DND-41 (cell line): ENCODE results near the gene ESYT2.

Source experiments
- ATAC-seq: fragments of 200-7000 bp; cut with Tn5 transposase; 3 replicates; pipeline ENCODE4 v1.9.1; 2021; ENCODE audit warnings: low read depth; ENCODE audit not compliant: insufficient read depth
- DNase-seq: peaks from one replicate; pipeline ENCODE4 v3.0.0-alpha.2; 2020
- H2AFZ ChIP-seq: 2 replicates; pipeline ENCODE4 v1.6.0; 2012; ENCODE audit warnings: low read depth, low read length
- H3K27ac ChIP-seq: 2 replicates; pipeline ENCODE4 v1.5.1; 2012; ENCODE audit warnings: low read length, inconsistent platforms
- H3K27me3 ChIP-seq: fragments of 200-600 bp; sonication (generic); 2 replicates; pipeline ENCODE4 v1.6.0; 2012; ENCODE audit warnings: low read length, mild to moderate bottlenecking, inconsistent platforms; ENCODE audit not compliant: insufficient read depth, poor library complexity
- H3K36me3 ChIP-seq: 2 replicates; pipeline ENCODE4 v1.5.1; 2012; ENCODE audit warnings: low read length, inconsistent platforms; ENCODE audit not compliant: insufficient read depth
- H3K4me1 ChIP-seq: 2 replicates; pipeline ENCODE4 v1.5.1; 2012; ENCODE audit warnings: mild to moderate bottlenecking, low read length; ENCODE audit not compliant: insufficient read depth
- H3K4me2 ChIP-seq: 2 replicates; pipeline ENCODE4 v1.6.0; 2012; ENCODE audit warnings: mild to moderate bottlenecking, moderate library complexity, low read length, inconsistent platforms; ENCODE audit not compliant: insufficient read depth
- H3K4me3 ChIP-seq, 2 experiments: fragments of 200-600 bp in 1 of 2; shearing (Covaris generic) in 1 of 2; 2 replicates each; pipeline ENCODE4 v1.5.1; 2012 to 2016; ENCODE audit warnings: inconsistent platforms in 2 of 2, low read length in 2 of 2, mild to moderate bottlenecking in 2 of 2, low read depth in 1 of 2, moderate library complexity in 1 of 2
- H3K79me2 ChIP-seq: 2 replicates; pipeline ENCODE4 v1.6.0; 2012; ENCODE audit warnings: low read length, inconsistent platforms; ENCODE audit not compliant: insufficient read depth
- H3K9ac ChIP-seq: 2 replicates; pipeline ENCODE4 v1.6.0; 2012; ENCODE audit warnings: low read depth, mild to moderate bottlenecking, inconsistent platforms, low read length, moderate library complexity
- H3K9me3 ChIP-seq: 2 replicates; pipeline ENCODE4 v1.5.1; 2012; ENCODE audit warnings: low read length, moderate library complexity, mild to moderate bottlenecking, inconsistent platforms; ENCODE audit not compliant: insufficient read depth, severe bottlenecking
- H4K20me1 ChIP-seq: 2 replicates; pipeline ENCODE4 v1.6.0; 2012; ENCODE audit warnings: low read length; ENCODE audit not compliant: insufficient read depth
- EZH2 ChIP-seq: IDR thresholded peaks from 3 replicates; pipeline ENCODE4 v1.6.1; 2012; ENCODE audit warnings: borderline replicate concordance, low read depth, mild to moderate bottlenecking, moderate library complexity, low read length, inconsistent platforms; ENCODE audit not compliant: severe bottlenecking
- TF ChIP-seq, protein P1 (sequence below): IDR thresholded peaks from 2 replicates; pipeline ENCODE4 v1.5.1; 2012; ENCODE audit warnings: borderline replicate concordance, low read length, moderate library complexity, mild to moderate bottlenecking; ENCODE audit not compliant: poor library complexity, severe bottlenecking; ENCODE audit errors: extremely low read depth

ESYT2 gene

DNA sequence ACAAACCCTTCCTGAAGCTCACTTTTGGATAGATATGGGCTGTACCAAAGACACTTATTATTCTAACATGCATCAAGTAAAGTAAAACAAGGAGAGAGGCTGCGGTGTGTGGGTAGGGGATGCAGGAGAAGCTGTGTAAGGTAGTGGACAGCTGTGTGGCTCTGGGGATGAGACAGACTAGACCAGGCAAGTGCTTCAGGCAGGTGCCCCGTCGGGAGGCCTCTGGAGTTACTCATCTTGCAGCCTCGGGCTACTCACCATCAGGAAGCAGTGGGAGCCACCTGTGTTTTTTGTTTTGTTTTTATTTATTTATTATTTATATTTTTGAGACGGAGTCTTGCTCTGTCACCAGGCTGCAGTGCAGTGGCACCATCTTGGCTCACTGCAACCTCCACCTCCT, 75.4 kb downstream of the ESYT2 start:
- Histone ChIP-seq H3K79me2 (no peaks in the 10 kb centered on the region), H2AFZ (no peak overlapping the region), H3K27me3 (no peaks in the 10 kb centered on the region), H3K4me2 (no peak overlapping the region), H3K27ac (no peak overlapping the region), H3K4me3 (no peak overlapping the region), H3K4me1 (no peaks in the 10 kb centered on the region), H3K36me3 (peaks cover 85% of the 10 kb centered on the region), H3K9me3 (no peaks in the 10 kb centered on the region), H3K9ac (no peak overlapping the region), H4K20me1 (no peaks in the 10 kb centered on the region)
- DNase-seq (no peak), ATAC-seq (no peak)
- TF ChIP-seq EZH2, result no peak
- TF ChIP-seq, protein P1, sequence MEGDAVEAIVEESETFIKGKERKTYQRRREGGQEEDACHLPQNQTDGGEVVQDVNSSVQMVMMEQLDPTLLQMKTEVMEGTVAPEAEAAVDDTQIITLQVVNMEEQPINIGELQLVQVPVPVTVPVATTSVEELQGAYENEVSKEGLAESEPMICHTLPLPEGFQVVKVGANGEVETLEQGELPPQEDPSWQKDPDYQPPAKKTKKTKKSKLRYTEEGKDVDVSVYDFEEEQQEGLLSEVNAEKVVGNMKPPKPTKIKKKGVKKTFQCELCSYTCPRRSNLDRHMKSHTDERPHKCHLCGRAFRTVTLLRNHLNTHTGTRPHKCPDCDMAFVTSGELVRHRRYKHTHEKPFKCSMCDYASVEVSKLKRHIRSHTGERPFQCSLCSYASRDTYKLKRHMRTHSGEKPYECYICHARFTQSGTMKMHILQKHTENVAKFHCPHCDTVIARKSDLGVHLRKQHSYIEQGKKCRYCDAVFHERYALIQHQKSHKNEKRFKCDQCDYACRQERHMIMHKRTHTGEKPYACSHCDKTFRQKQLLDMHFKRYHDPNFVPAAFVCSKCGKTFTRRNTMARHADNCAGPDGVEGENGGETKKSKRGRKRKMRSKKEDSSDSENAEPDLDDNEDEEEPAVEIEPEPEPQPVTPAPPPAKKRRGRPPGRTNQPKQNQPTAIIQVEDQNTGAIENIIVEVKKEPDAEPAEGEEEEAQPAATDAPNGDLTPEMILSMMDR, result no peak

DNA sequence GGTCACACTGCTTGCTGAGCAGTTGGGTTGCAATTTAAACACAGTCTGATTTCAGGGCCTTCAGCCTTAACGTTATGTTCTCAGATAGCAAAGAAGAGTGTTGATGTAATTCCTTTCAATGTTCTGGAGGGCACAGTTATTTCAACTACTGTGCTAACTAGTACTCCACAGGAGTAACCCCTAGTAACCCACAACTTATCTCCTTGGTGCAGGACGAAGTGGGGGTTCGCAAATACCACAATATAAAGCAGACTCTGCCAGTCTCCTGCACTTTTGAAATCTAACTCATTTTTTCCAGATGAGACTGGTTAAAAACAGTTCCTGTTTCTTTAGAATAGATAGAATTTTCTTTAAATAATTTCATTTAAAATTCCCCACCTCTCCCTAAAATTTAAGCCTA, 77.6 kb downstream of the ESYT2 start:
- no peak overlapping the region for H3K27ac ChIP-seq
- H3K9ac ChIP-seq, result no peak overlapping the region
- peaks cover 86% of the 10 kb centered on the region for H3K36me3 ChIP-seq
- H3K9me3 ChIP-seq, result no peaks in the 10 kb centered on the region
- ATAC-seq (no peak), DNase-seq (no peak)
- no peaks in the 10 kb centered on the region for H4K20me1 ChIP-seq
- no peak for TF ChIP-seq EZH2
- no peak overlapping the region for H3K4me3 ChIP-seq
- no peak overlapping the region for H3K4me2 ChIP-seq
- no peaks in the 10 kb centered on the region for H3K27me3 ChIP-seq
- H3K4me1 ChIP-seq, result no peaks in the 10 kb centered on the region
- no peaks in the 10 kb centered on the region for H3K79me2 ChIP-seq
- H2AFZ ChIP-seq, result no peak overlapping the region

DNA sequence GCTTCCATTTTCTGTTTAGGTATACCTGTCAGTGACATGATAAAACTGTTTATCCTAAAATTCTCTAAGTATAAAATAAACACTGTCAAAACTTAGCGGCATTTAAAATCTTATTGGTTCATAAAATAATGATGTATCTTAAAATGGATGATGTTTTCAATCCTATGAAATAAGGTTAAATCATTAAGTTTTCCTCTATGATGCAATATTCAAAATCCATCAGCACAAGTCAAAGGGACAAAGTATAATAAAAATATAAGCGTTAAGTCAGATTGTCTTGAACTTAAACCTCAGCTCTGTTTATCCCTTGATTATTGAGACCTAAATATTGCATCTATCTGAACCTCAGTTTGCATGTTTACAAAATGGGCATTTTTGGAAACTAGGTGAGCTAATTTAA, 78.1 kb downstream of the ESYT2 start:
- Histone ChIP-seq H4K20me1 (no peaks in the 10 kb centered on the region), H2AFZ (no peak overlapping the region), H3K4me1 (no peaks in the 10 kb centered on the region)

DNA sequence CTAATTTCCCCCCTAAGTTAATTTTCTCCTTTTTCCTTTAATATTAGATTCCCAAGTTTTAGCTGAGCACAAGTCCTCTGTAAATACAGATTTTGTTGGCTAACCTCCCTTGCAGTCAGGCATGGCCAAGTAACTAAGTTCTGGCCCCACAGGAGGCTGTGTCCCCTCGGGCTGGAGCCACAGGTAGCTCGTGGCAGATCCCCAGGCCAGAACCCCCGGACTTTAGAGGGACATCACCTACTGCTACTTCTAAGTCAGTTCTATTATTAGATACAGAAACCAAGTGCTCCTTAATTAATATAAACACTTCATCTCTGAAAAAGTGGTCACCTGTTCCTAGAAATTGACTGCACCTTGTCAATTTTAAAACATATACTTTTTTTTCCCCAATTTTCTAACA, 78.6 kb downstream of the ESYT2 start:
- DNase-seq (no peak), ATAC-seq (no peak)
- no peaks in the 10 kb centered on the region for H4K20me1 ChIP-seq
- H3K9ac ChIP-seq, result no peak overlapping the region
- H3K4me1 ChIP-seq, result no peaks in the 10 kb centered on the region
- H3K79me2 ChIP-seq, result no peaks in the 10 kb centered on the region
- no peak overlapping the region for H2AFZ ChIP-seq
- no peaks in the 10 kb centered on the region for H3K27me3 ChIP-seq
- H3K9me3 ChIP-seq, result no peaks in the 10 kb centered on the region
- TF ChIP-seq, protein P1, result no peak
- no peak for TF ChIP-seq EZH2
- no peak overlapping the region for H3K4me2 ChIP-seq
- H3K36me3 ChIP-seq, result peaks cover 88% of the 10 kb centered on the region
- no peak overlapping the region for H3K27ac ChIP-seq
- no peak overlapping the region for H3K4me3 ChIP-seq

More for the DNA sequence above, 78.1 kb downstream of the ESYT2 start:
- H3K9ac ChIP-seq, result no peak overlapping the region
- H3K36me3 ChIP-seq, result peaks cover 87% of the 10 kb centered on the region
- no peak for DNase-seq
- H3K27me3 ChIP-seq, result no peaks in the 10 kb centered on the region
- H3K4me2 ChIP-seq, result no peak overlapping the region
- no peak overlapping the region for H3K27ac ChIP-seq
- TF ChIP-seq EZH2, result no peak
- no peak for ATAC-seq
- H3K79me2 ChIP-seq, result no peaks in the 10 kb centered on the region
- no peak overlapping the region for H3K4me3 ChIP-seq
- H3K9me3 ChIP-seq, result no peaks in the 10 kb centered on the region
